Fibroblast of villous mesenchyme (primary cell): ENCODE data around the gene TMEM106A. TPM values are rescaled to one million over a fixed set of nuclear protein-coding genes. Genes with fewer than 3 reads are reported as not detected.

Experiments used
- DNase-seq: peaks from one replicate; pipeline ENCODE4 v3.0.0-alpha.2; 2010; ENCODE audit warnings: low read depth
- H3K4me3 ChIP-seq: 2 replicates; pipeline ENCODE4 v1.5.1; 2011; ENCODE audit warnings: low read depth, mild to moderate bottlenecking, low read length
- total RNA-seq: library from RNA; depleted of rRNA; stranded (reverse); fragments of >200 nt; gene quantifications from 2 replicates; pipeline ENCODE4 v1.2.3, GENCODE V29; 2012
- TF ChIP-seq, protein P1 (sequence below): IDR thresholded peaks from 2 replicates; pipeline ENCODE4 v1.5.1; 2012; ENCODE audit warnings: low read depth, mild to moderate bottlenecking, low read length; ENCODE audit not compliant: insufficient read depth

The TMEM106A gene
- total RNA-seq, 1 donor: 11.7 TPM

DNA sequence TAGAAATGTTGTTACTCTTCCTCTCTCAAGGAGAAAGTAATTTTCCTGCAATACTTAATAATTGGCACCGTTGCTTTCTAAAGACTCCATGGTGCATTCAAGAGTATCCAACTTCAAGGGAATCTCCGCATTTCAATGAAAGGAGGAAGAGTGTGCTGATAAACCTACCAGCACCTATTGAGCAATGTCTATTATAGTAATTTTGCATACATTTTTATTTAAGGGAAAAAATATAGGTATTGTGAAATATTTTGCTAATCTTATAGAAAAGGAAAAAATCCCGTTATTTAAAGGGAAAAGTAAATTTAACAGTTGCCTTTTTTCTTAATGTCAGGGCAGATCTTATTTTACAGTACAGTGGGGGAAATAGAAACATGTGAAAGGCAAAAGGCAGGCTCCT is 1.1 kb upstream of the TMEM106A start:
- no peak for DNase-seq
- H3K4me3 ChIP-seq: peak overlapping the region; percentile 79
- TF ChIP-seq, protein P1, sequence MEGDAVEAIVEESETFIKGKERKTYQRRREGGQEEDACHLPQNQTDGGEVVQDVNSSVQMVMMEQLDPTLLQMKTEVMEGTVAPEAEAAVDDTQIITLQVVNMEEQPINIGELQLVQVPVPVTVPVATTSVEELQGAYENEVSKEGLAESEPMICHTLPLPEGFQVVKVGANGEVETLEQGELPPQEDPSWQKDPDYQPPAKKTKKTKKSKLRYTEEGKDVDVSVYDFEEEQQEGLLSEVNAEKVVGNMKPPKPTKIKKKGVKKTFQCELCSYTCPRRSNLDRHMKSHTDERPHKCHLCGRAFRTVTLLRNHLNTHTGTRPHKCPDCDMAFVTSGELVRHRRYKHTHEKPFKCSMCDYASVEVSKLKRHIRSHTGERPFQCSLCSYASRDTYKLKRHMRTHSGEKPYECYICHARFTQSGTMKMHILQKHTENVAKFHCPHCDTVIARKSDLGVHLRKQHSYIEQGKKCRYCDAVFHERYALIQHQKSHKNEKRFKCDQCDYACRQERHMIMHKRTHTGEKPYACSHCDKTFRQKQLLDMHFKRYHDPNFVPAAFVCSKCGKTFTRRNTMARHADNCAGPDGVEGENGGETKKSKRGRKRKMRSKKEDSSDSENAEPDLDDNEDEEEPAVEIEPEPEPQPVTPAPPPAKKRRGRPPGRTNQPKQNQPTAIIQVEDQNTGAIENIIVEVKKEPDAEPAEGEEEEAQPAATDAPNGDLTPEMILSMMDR: no peak

DNA sequence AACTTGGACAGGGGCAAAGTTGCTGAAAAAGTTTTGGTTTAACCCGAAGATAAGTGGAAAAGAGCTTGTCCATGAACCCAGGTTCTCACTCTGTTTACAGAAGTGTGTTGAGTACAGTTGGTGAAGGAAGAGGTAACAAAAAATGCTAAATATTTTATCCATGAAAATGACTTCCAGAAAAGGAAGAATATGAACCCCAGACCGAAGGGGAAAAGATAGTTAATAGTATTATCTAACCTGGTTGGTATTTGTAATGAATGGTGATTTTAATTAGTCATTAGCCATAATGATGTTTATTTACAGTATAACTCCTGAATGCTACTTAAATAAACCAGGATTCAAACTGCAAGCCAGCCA is 574 bp upstream of the TMEM106A start:
- DNase-seq: peak; percentile 8
- TF ChIP-seq, protein P1: no peak
- peak overlapping the region; percentile 79 for H3K4me3 ChIP-seq

DNA sequence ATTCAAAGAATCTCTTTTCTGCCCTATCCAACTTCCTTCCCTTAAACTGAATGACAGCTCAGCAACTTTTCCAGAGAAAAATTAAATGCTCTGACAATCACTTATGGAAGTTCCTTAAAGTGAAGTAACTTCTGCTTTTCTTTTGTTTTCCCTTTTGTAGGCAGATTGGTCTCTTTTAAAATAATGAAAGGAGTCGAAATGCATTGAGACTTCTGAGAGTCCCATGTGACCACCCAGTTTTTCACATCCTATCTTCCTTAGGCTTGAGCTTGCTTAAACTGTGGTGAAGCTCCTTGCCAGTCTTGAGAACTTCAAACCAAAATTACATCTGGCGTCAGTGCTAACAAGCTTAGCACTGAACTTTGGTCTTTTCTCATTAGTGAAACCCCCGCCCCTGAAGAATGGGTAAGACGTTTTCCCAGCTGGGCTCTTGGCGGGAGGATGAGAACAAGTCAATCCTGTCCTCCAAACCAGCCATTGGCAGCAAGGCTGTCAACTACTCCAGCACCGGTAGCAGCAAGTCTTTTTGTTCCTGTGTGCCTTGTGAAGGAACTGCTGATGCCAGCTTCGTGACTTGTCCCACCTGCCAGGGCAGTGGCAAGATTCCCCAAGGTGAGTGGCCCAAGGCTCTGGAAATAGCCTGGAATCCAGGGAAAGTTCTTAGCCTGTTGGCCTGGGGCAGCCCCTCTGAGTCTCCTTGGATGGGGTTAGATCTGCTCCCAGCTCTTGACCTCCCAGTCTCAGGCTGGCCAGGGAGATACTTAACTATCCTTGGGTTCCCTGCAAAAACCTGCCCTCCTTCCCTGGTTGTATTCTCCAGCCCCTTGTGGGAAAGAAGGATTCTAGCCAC is 1.2 kb downstream of the TMEM106A start:
- DNase-seq: peak; percentile 8
- peak overlapping the region; percentile 79 for H3K4me3 ChIP-seq
- TF ChIP-seq, protein P1: no peak

DNA sequence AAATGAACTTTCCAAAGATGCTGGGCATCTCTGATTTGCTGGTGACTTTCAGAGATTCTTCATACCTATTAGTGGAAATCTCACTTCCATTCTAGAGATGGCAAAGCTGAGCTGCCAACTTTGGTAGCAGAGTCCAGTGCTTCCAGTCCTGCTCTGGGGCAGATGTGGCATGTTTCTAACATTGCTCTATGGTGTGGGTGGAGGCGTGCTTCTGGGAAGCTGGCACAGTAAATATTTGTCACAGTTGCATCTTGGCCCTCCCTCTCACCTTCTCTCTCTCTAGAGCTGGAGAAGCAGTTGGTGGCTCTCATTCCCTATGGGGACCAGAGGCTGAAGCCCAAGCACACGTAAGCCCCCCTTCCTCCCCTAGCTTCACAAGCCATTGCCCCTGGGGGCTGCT is 1.9 kb downstream of the TMEM106A start:
- H3K4me3 ChIP-seq: no peak overlapping the region
- DNase-seq: no peak
- TF ChIP-seq, protein P1: no peak

DNA sequence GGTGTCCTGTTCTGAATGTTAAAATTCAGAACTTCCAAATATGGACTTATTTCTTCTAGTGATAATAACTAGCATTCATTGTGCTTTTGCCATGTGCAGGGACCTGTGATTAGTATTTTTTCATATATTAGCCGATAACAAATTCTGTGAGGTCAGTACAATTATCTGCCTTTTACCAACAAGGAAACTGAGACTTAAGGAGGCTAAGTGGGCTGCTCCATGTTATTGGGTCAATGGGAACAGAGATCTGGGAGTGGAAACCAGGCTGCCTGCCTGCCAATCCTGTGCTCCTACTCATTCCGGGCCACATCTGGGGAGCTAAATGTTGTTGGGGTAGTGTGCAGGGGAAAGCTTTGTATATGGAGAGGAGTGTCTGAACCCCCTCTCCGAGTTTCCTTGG is 3.7 kb downstream of the TMEM106A start:
- no peak overlapping the region for H3K4me3 ChIP-seq
- TF ChIP-seq, protein P1: no peak
- no peak for DNase-seq

DNA sequence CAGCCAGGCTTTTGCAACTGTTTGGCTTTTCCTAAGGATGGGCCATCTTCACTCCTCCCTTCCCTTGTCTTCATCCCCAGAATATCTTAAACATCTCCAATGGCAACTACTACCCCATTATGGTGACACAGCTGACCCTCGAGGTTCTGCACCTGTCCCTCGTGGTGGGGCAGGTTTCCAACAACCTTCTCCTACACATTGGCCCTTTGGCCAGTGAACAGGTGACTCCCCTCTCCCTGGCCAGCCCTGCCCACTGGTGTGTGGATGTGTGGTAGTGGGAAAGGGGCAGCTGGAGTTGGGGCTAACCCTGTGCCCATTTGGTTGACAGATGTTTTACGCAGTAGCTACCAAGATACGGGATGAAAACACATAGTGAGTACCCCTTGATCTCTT is 4.7 kb downstream of the TMEM106A start:
- TF ChIP-seq, protein P1: no peak
- no peak overlapping the region for H3K4me3 ChIP-seq

More for the DNA sequence above, 4.7 kb downstream of the TMEM106A start:
- no peak for DNase-seq
